SK-N-SH (cell line): Measurements from ENCODE around the gene NMBR.

Experiments used
- EZH2phosphoT487 ChIP-seq: fragments of 200-600 bp; sonication (generic); IDR thresholded peaks from 2 replicates; pipeline ENCODE4 v1.6.1; 2017; ENCODE audit warnings: low read depth, mixed run types, mild to moderate bottlenecking, antibody characterized with exemption, moderate library complexity, borderline replicate concordance
- FOXM1 ChIP-seq: IDR thresholded peaks from 2 replicates; pipeline ENCODE4 v1.4.0; 2012; ENCODE audit warnings: low read depth, mild to moderate bottlenecking
- MXI1 ChIP-seq: IDR thresholded peaks from 2 replicates; pipeline ENCODE4 v1.6.1; 2012; ENCODE audit warnings: mild to moderate bottlenecking, low read depth, low read length, improper control_type of control experiment
- RFX5 ChIP-seq: IDR thresholded peaks from 2 replicates; pipeline ENCODE4 v1.6.1; 2012; ENCODE audit warnings: mild to moderate bottlenecking, improper control_type of control experiment, low read length
- RXRA ChIP-seq: IDR thresholded peaks from 2 replicates; pipeline ENCODE4 v1.4.0; 2012; ENCODE audit warnings: low read depth, mild to moderate bottlenecking, borderline replicate concordance
- TCF12 ChIP-seq: IDR thresholded peaks from 2 replicates; pipeline ENCODE4 v1.4.0; 2012
- TEAD4 ChIP-seq: IDR thresholded peaks from 2 replicates; pipeline ENCODE4 v1.4.0; 2012; ENCODE audit warnings: mild to moderate bottlenecking, borderline replicate concordance; ENCODE audit not compliant: insufficient read depth
- YY1 ChIP-seq: IDR thresholded peaks from 2 replicates; pipeline ENCODE4 v1.4.0; 2012; ENCODE audit warnings: low read depth, mild to moderate bottlenecking
- TF ChIP-seq, protein P1 (sequence below): fragments of 200-600 bp; sonication (generic); IDR thresholded peaks from 2 replicates; pipeline ENCODE4 v1.6.1; 2017; ENCODE audit warnings: antibody characterized with exemption, mild to moderate bottlenecking, moderate library complexity
- TF ChIP-seq, protein P2 (sequence below): IDR thresholded peaks from 2 replicates; pipeline ENCODE4 v1.4.0; 2012; ENCODE audit warnings: low read depth, borderline replicate concordance
- TF ChIP-seq, protein P3 (sequence below): IDR thresholded peaks from 2 replicates; pipeline ENCODE4 v1.6.1; 2012; ENCODE audit warnings: mild to moderate bottlenecking, low read depth, low read length, moderate library complexity
- TF ChIP-seq, protein P4 (sequence below): fragments of 150-350 bp; IDR thresholded peaks from 2 replicates; pipeline ENCODE4 v1.6.1; 2017; ENCODE audit warnings: antibody characterized with exemption, low read length, low read depth, borderline replicate concordance
- TF ChIP-seq, protein P5 (sequence below): IDR thresholded peaks from 2 replicates; pipeline ENCODE4; 2012

DNA sequence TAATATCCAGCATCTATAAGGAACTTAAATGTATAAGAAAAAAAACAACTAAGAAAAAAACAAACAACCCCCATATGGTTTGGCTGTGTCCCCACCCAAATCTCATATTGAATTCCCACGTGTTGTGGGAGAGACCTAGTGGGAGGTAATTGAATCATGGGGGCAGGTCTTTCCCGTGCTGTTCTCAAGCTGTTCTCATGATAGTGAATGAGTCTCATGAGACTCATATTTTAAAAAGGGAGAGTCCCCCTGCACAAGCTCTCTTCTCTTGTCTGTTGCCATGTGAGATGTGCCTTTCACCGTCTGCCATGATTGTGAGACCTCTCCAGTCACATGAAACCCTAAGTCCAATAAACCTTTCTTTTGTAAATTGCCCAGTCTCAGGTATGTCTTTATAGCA is 119.8 kb downstream of the NMBR start:
- TF ChIP-seq, protein P1, sequence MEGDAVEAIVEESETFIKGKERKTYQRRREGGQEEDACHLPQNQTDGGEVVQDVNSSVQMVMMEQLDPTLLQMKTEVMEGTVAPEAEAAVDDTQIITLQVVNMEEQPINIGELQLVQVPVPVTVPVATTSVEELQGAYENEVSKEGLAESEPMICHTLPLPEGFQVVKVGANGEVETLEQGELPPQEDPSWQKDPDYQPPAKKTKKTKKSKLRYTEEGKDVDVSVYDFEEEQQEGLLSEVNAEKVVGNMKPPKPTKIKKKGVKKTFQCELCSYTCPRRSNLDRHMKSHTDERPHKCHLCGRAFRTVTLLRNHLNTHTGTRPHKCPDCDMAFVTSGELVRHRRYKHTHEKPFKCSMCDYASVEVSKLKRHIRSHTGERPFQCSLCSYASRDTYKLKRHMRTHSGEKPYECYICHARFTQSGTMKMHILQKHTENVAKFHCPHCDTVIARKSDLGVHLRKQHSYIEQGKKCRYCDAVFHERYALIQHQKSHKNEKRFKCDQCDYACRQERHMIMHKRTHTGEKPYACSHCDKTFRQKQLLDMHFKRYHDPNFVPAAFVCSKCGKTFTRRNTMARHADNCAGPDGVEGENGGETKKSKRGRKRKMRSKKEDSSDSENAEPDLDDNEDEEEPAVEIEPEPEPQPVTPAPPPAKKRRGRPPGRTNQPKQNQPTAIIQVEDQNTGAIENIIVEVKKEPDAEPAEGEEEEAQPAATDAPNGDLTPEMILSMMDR, result no peak
- TF ChIP-seq RFX5 (no peak), EZH2phosphoT487 (no peak), YY1 (no peak), TCF12 (no peak), FOXM1 (no peak), RXRA (no peak), MXI1 (no peak), TEAD4 (no peak)
- TF ChIP-seq, protein P2, sequence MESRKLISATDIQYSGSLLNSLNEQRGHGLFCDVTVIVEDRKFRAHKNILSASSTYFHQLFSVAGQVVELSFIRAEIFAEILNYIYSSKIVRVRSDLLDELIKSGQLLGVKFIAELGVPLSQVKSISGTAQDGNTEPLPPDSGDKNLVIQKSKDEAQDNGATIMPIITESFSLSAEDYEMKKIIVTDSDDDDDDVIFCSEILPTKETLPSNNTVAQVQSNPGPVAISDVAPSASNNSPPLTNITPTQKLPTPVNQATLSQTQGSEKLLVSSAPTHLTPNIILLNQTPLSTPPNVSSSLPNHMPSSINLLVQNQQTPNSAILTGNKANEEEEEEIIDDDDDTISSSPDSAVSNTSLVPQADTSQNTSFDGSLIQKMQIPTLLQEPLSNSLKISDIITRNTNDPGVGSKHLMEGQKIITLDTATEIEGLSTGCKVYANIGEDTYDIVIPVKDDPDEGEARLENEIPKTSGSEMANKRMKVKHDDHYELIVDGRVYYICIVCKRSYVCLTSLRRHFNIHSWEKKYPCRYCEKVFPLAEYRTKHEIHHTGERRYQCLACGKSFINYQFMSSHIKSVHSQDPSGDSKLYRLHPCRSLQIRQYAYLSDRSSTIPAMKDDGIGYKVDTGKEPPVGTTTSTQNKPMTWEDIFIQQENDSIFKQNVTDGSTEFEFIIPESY, result no peak
- TF ChIP-seq, protein P3, sequence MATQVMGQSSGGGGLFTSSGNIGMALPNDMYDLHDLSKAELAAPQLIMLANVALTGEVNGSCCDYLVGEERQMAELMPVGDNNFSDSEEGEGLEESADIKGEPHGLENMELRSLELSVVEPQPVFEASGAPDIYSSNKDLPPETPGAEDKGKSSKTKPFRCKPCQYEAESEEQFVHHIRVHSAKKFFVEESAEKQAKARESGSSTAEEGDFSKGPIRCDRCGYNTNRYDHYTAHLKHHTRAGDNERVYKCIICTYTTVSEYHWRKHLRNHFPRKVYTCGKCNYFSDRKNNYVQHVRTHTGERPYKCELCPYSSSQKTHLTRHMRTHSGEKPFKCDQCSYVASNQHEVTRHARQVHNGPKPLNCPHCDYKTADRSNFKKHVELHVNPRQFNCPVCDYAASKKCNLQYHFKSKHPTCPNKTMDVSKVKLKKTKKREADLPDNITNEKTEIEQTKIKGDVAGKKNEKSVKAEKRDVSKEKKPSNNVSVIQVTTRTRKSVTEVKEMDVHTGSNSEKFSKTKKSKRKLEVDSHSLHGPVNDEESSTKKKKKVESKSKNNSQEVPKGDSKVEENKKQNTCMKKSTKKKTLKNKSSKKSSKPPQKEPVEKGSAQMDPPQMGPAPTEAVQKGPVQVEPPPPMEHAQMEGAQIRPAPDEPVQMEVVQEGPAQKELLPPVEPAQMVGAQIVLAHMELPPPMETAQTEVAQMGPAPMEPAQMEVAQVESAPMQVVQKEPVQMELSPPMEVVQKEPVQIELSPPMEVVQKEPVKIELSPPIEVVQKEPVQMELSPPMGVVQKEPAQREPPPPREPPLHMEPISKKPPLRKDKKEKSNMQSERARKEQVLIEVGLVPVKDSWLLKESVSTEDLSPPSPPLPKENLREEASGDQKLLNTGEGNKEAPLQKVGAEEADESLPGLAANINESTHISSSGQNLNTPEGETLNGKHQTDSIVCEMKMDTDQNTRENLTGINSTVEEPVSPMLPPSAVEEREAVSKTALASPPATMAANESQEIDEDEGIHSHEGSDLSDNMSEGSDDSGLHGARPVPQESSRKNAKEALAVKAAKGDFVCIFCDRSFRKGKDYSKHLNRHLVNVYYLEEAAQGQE, result no peak
- TF ChIP-seq, protein P4, sequence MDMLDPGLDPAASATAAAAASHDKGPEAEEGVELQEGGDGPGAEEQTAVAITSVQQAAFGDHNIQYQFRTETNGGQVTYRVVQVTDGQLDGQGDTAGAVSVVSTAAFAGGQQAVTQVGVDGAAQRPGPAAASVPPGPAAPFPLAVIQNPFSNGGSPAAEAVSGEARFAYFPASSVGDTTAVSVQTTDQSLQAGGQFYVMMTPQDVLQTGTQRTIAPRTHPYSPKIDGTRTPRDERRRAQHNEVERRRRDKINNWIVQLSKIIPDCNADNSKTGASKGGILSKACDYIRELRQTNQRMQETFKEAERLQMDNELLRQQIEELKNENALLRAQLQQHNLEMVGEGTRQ, result no peak
- TF ChIP-seq, protein P5, sequence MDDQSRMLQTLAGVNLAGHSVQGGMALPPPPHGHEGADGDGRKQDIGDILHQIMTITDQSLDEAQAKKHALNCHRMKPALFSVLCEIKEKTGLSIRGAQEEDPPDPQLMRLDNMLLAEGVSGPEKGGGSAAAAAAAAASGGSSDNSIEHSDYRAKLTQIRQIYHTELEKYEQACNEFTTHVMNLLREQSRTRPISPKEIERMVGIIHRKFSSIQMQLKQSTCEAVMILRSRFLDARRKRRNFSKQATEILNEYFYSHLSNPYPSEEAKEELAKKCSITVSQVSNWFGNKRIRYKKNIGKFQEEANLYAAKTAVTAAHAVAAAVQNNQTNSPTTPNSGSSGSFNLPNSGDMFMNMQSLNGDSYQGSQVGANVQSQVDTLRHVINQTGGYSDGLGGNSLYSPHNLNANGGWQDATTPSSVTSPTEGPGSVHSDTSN, result no peak
